ENCODE data around the gene GRIN3B. TPM values are rescaled to one million over a fixed set of nuclear protein-coding genes. Genes with fewer than 3 reads are reported as not detected.
"Not testable (repeated sequence)": the region's sequence is repeated elsewhere in the genome, so short reads cannot be mapped to it uniquely, and the experiment has no call there.

Gene GRIN3B
- total and polyA plus RNA-seq, 2 of the 4 experiments (the other 2 are of a cell fraction) = under 0.01 to 0.91 TPM

- Histone ChIP-seq H3K79me1 (ENCODE audit: low read depth in 1 of 2, low read length in 2 of 2) (peaks cover 0 to 18% of the 10 kb centered on the region in 2 experiments; a peak in 3 of 4 replicates), H4K20me1 (ENCODE audit: insufficient read depth, low read length) (peaks cover 41% of the 10 kb centered on the region), H3K36me3 (ENCODE audit: control insufficient read depth, insufficient read depth, low read length) (peaks cover 11% of the 10 kb centered on the region), H3K4me1 (ENCODE audit: control insufficient read depth, insufficient read depth, low read length) (peaks cover 10% of the 10 kb centered on the region)
- no CpG with 5 or more reads among the region's 6 CpGs for WGBS, 2 experiments (ENCODE audit: extremely low coverage in 2 of 2, insufficient read length in 1 of 2)
- H3K9me1 ChIP-seq (ENCODE audit: insufficient read depth, low read length); POLR2A ChIA-PET (ENCODE audit: unreplicated experiment); H2AK9ac ChIP-seq (replicated peaks; ENCODE audit: low read depth, low read length, poor library complexity); H2BK120ac ChIP-seq (ENCODE audit: low read depth, low read length); H2AK5ac ChIP-seq (ENCODE audit: low read depth, low read length); H4K5ac ChIP-seq (ENCODE audit: low read depth, low read length); in situ Hi-C loops (cut with MboI; ENCODE audit: low sequenced_read_pairs); H3K14ac ChIP-seq (replicated peaks; ENCODE audit: low read depth, low read length); dilution Hi-C loops (cut with HindIII; ENCODE audit: low sequenced_read_pairs, unreplicated experiment); H2BK15ac ChIP-seq (ENCODE audit: low read depth, low read length); ATAC-seq (ENCODE audit: low read depth); H2BK20ac ChIP-seq (ENCODE audit: low read depth, low read length); H3K27ac ChIP-seq (ENCODE audit: insufficient read depth, low read length); H4K8ac ChIP-seq (ENCODE audit: low read depth in 2 of 2, low read length in 2 of 2); CTCF ChIA-PET; H2BK5ac ChIP-seq (ENCODE audit: low read depth, low read length, poor library complexity, severe bottlenecking); H3K27me3 ChIP-seq (ENCODE audit: control insufficient read depth, insufficient read depth, low read length); H3K4me3 ChIP-seq (ENCODE audit: insufficient read depth, low read depth, low read length); H3K9ac ChIP-seq (ENCODE audit: low read depth, low read length); H3K23ac ChIP-seq (ENCODE audit: low read depth, low read length); H3K4ac ChIP-seq (ENCODE audit: low read depth, low read length); H4K91ac ChIP-seq (ENCODE audit: insufficient read depth, low read depth, low read length); DNase-seq; H3K9me3 ChIP-seq (ENCODE audit: control insufficient read depth, insufficient read depth, low read length); BruUV-seq (replicated peaks); H3K56ac ChIP-seq (ENCODE audit: extremely low read depth, insufficient read depth, low read length); H3K18ac ChIP-seq (ENCODE audit: low read depth, low read length); H3K4me2 ChIP-seq (ENCODE audit: low read depth, low read length); H2AFZ ChIP-seq (replicated peaks; ENCODE audit: low read length, poor library complexity): not testable (repeated sequence)
- intact Hi-C loops (cut with micrococcal nuclease) = loop anchor here (5.0 kb wide), 1 partner anchor 77 kb away; the partner anchor contains the start of gene GPX4
These were observed 24.9 kb downstream of the GRIN3B start for GRCh38 chr19:1025080-1025479.

Measured in IMR-90 (cell line).